HepG2 (cell line): ENCODE results near the gene TARS3. TPM values are rescaled to one million over a fixed set of nuclear protein-coding genes. Genes with fewer than 3 reads are reported as not detected.

ENCODE experiments used
- ATAC-seq: fragments of 200-7000 bp; cut with Tn5 transposase; 3 replicates; pipeline ENCODE4 v1.9.1; 2020; ENCODE audit warnings: mild to moderate bottlenecking, moderate library complexity
- BruUV-seq: library from RNA; stranded (reverse); fragments of 400-500 nt; replicated peaks from 2 replicates; lab custom pipeline; 2021; lab: Mats Ljungman, UMichigan
- CTCF ChIA-PET: fragments of 300-600 bp; formaldehyde crosslinking; extraction: SDS; loops from one replicate; lab custom pipeline; 2021; ENCODE audit warnings: low total read pairs, inconsistent platforms, low intra/inter-chr PET ratio; lab: Yijun Ruan, JAX
- POLR2A ChIA-PET: fragments of 350-600 bp; sonication (Branson Sonifier 250); formaldehyde crosslinking; loops from one replicate; lab custom pipeline; 2020; ENCODE audit warnings: antibody characterized with exemption, inconsistent platforms; lab: Yijun Ruan, JAX
- DNase-seq: peaks from one replicate; pipeline ENCODE4 v3.0.0-alpha.2; 2015; ENCODE audit warnings: low spot score
- FAIRE-seq: peaks from 3 replicates; lab custom pipeline; 2011; peaks lifted over from hg19 to GRCh38; lab: Jason Lieb, UNC
- H2AFZ ChIP-seq: one replicate; pipeline ENCODE4 v1.6.1; 2011; ENCODE audit warnings: low read length, inconsistent platforms
- H3K27ac ChIP-seq: fragments of 300-600 bp; 3 replicates; pipeline ENCODE4 v1.8.0; 2011; ENCODE audit warnings: mixed run types, mild to moderate bottlenecking, mixed read lengths, low read length, inconsistent platforms; ENCODE audit not compliant: insufficient read depth; ENCODE audit errors: extremely low read length
- H3K27me3 ChIP-seq, 2 experiments: fragments of 200-600 bp in 1 of 2; 2 replicates in 1 of 2; 3 replicates in 1 of 2; pipeline versions ENCODE4 v1.6.0 to v1.8.0; 2011; ENCODE audit warnings: low read length in 2 of 2, mild to moderate bottlenecking in 2 of 2, moderate library complexity in 2 of 2, inconsistent platforms in 1 of 2; ENCODE audit not compliant: insufficient read depth in 2 of 2, control insufficient read depth in 1 of 2
- H3K36me3 ChIP-seq, 2 experiments: fragments of 200-600 bp in 1 of 2; replicated peaks in 1 of 2; 2 replicates in 1 of 2; 3 replicates in 1 of 2; pipeline versions ENCODE4 v1.5.1 to v1.8.0; 2011; ENCODE audit warnings: low read length in 2 of 2, inconsistent platforms in 1 of 2; ENCODE audit not compliant: insufficient read depth in 2 of 2, control insufficient read depth in 1 of 2
- H3K4me1 ChIP-seq: 2 replicates; pipeline ENCODE4 v1.5.1; 2012; ENCODE audit warnings: low read length, inconsistent platforms; ENCODE audit not compliant: insufficient read depth
- H3K4me2 ChIP-seq: 2 replicates; pipeline ENCODE4 v1.6.0; 2011; ENCODE audit warnings: low read depth, low read length, inconsistent platforms
- H3K4me3 ChIP-seq, 3 experiments: fragments of 200-600 bp in 1 of 3; sonication (generic), shearing (Covaris generic) in 1 of 3; replicated peaks in 1 of 3; 2 replicates each; pipeline ENCODE4 v1.5.1; 2011 to 2016; ENCODE audit warnings: low read length in 3 of 3, inconsistent platforms in 2 of 3, low read depth in 2 of 3, mild to moderate bottlenecking in 2 of 3, control low read depth in 1 of 3, mixed read lengths in 1 of 3; ENCODE audit not compliant: insufficient read depth in 1 of 3
- H3K79me2 ChIP-seq: one replicate; pipeline ENCODE4 v1.6.1; 2011; ENCODE audit warnings: low read length, inconsistent platforms; ENCODE audit not compliant: insufficient read depth
- H3K9ac ChIP-seq: 2 replicates; pipeline ENCODE4 v1.6.0; 2011; ENCODE audit warnings: mild to moderate bottlenecking, low read depth, low read length, inconsistent platforms; ENCODE audit not compliant: insufficient read depth
- H3K9me3 ChIP-seq: 2 replicates; pipeline ENCODE4 v1.5.1; 2012; ENCODE audit warnings: mild to moderate bottlenecking, low read length
- H4K20me1 ChIP-seq: 2 replicates; pipeline ENCODE4 v1.6.0; 2011; ENCODE audit warnings: inconsistent platforms, mild to moderate bottlenecking, low read length, moderate library complexity; ENCODE audit not compliant: insufficient read depth
- ARNT ChIP-seq: fragments of 450-650 bp; IDR thresholded peaks from 2 replicates; pipeline ENCODE4 v1.6.1; 2017
- GMEB1 ChIP-seq: sonication (generic); formaldehyde crosslinking; IDR thresholded peaks from 2 replicates; pipeline ENCODE4 v1.5.1; 2020; ENCODE audit warnings: missing genetic modification reagents, mild to moderate bottlenecking, borderline replicate concordance
- HNF4G ChIP-seq, 2 experiments: sonication (generic) in 1 of 2; formaldehyde crosslinking in 1 of 2; IDR thresholded peaks; 2 replicates each; pipeline versions ENCODE4 v1.4.0 to v1.6.1; 2011 to 2020; ENCODE audit warnings: borderline replicate concordance in 2 of 2, low read depth in 2 of 2, mild to moderate bottlenecking in 2 of 2, low read length in 1 of 2, missing genetic modification reagents in 1 of 2, moderate library complexity in 1 of 2
- IKZF5 ChIP-seq: IDR thresholded peaks from 2 replicates; pipeline ENCODE4 v1.6.1; 2018; ENCODE audit warnings: missing genetic modification reagents, mild to moderate bottlenecking, missing compliant biosample characterization
- ISL2 ChIP-seq: sonication (generic); formaldehyde crosslinking; IDR thresholded peaks from 2 replicates; pipeline ENCODE4 v1.5.0; 2020; ENCODE audit warnings: missing genetic modification reagents
- MXD1 ChIP-seq: sonication (generic); formaldehyde crosslinking; IDR thresholded peaks from 2 replicates; pipeline ENCODE4 v1.4.0; 2020; ENCODE audit warnings: mild to moderate bottlenecking, missing genetic modification reagents
- SIX1 ChIP-seq: sonication (generic); formaldehyde crosslinking; IDR thresholded peaks from 2 replicates; pipeline ENCODE4 v1.4.0; 2020; ENCODE audit warnings: missing genetic modification reagents, borderline replicate concordance
- SSRP1 ChIP-seq: IDR thresholded peaks from 2 replicates; pipeline ENCODE4 v1.6.1; 2016; ENCODE audit warnings: control low read depth
- SYNCRIP ChIP-seq: fragments of 200-400 bp; formaldehyde crosslinking; IDR thresholded peaks from 2 replicates; pipeline ENCODE4 v1.6.1; 2018; ENCODE audit warnings: mild to moderate bottlenecking, low read depth, low read length; ENCODE audit not compliant: insufficient read depth
- TBX3 ChIP-seq: fragments of 450-650 bp; IDR thresholded peaks from 2 replicates; pipeline ENCODE4 v1.6.1; 2017; ENCODE audit warnings: antibody characterized with exemption, mild to moderate bottlenecking, inconsistent platforms, borderline replicate concordance
- ZBED4 ChIP-seq: sonication (generic); formaldehyde crosslinking; IDR thresholded peaks from 2 replicates; pipeline ENCODE4 v1.4.0; 2020; ENCODE audit warnings: missing genetic modification reagents, borderline replicate concordance
- ZNF253 ChIP-seq: sonication (generic); formaldehyde crosslinking; IDR thresholded peaks from 2 replicates; pipeline ENCODE4 v1.8.0; 2022; ENCODE audit warnings: mild to moderate bottlenecking, missing genetic modification reagents, borderline replicate concordance
- ZNF850 ChIP-seq: sonication (generic); formaldehyde crosslinking; conservative IDR thresholded peaks from 2 replicates; pipeline ENCODE4 v1.9.0; 2021; ENCODE audit warnings: mild to moderate bottlenecking, missing genetic modification reagents
- WGBS: methylation state at CpG from one replicate; pipeline ENCODE4 v1.1.6; 2017; ENCODE audit warnings: low lambda C conversion rate; 5-methylcytosine and 5-hydroxymethylcytosine counted together
- in situ Hi-C: cut with HindIII; loops from 2 replicates; pipeline ENCODE4 v1.10.0; 2017; ENCODE audit warnings: low pct_unique_long_range_greater_than_20kb; ENCODE audit not compliant: extremely low pct_ligation_motif_present
- intact Hi-C: fragments of 100-400 bp; cut with micrococcal nuclease; formaldehyde crosslinking; loops from one replicate; pipeline ENCODE4 v1.10.0; 2022; ENCODE audit not compliant: unreplicated experiment
- polyA plus RNA-seq, 8 experiments: library from polyadenylated mRNA; depleted of rRNA in 3 of 8; stranded (reverse) in 7 of 8; unstranded in 1 of 8; fragments of >200 nt; fragmentation: Illumina TruSeq in 4 of 8; extraction: Trizol in 4 of 8; gene quantifications; 2 replicates each; pipeline versions ENCODE4 v1.2.1 to v1.2.3, GENCODE V29; 2011 to 2016; ENCODE audit warnings: low read depth in 4 of 8, missing spikeins in 1 of 8, mixed read lengths in 1 of 8; ENCODE audit not compliant: insufficient read depth in 1 of 8
- total RNA-seq, 5 experiments: library from RNA; depleted of rRNA; stranded (reverse); fragments of >200 nt; fragmentation: Illumina TruSeq; extraction: Trizol; gene quantifications; 2 replicates each; pipeline ENCODE4 v1.2.3, GENCODE V29; 2016; ENCODE audit warnings: low read depth in 1 of 5

TARS3 gene
- total and polyA plus RNA-seq, 2 of the 13 experiments (the other 11 are each of a cell fraction or from before 2014, with no cell fraction given) = 4.1 to 11.7 TPM

- TF ChIP-seq IKZF5 (CRISPR knock-in tag) = no peak
- no peak for TF ChIP-seq ZBED4 (CRISPR knock-in tag)
- TF ChIP-seq SSRP1 (CRISPR knock-in tag) = no peak
- TF ChIP-seq, all 625 proteins: peak for 0
Measured at GRCh38 chr15:101698314-101698713, 26.0 kb downstream of the TARS3 start (continued).

- POLR2A ChIA-PET = no interaction called here
- Histone ChIP-seq H3K9me3 (no peaks in the 10 kb centered on the region), H3K36me3 (peaks cover 9 to 55% of the 10 kb centered on the region in 2 experiments; a peak in 4 of 5 replicates), H2AFZ (no peak overlapping the region), H3K4me3 (no peak overlapping the region), H3K79me2 (no peaks in the 10 kb centered on the region), H3K27me3 (no peaks in the 10 kb centered on the region), H3K27ac (no peak overlapping the region), H3K4me2 (no peak overlapping the region), H3K9ac (no peak overlapping the region), H4K20me1 (no peaks in the 10 kb centered on the region), H3K4me1 (no peaks in the 10 kb centered on the region)
- DNase-seq = no peak
- BruUV-seq = no TSS peak
- in situ Hi-C loops (no loop called here), intact Hi-C loops (no loop called here)
- ATAC-seq = no peak
- CTCF ChIA-PET = no interaction called here
- WGBS = 95% methylated on average over 7 of the region's 7 CpGs
- no peak for FAIRE-seq
- no peak for TF ChIP-seq TBX3
- no peak for TF ChIP-seq ZNF850
- no peak for TF ChIP-seq HNF4G (IDR thresholded peaks at IDR 0.05; ENCODE audit: borderline replicate concordance, low read depth, low read length)
- no peak for TF ChIP-seq HNF4G (CRISPR knock-in tag; IDR thresholded peaks at IDR 0.05; ENCODE audit: borderline replicate concordance, low read depth)
- TF ChIP-seq MXD1 = no peak
- TF ChIP-seq GMEB1 (CRISPR knock-in tag) = no peak
- TF ChIP-seq ZNF253 (CRISPR knock-in tag) = no peak
- TF ChIP-seq ARNT = no peak
- TF ChIP-seq ISL2 (CRISPR knock-in tag) = no peak
- TF ChIP-seq SIX1 (CRISPR knock-in tag) = no peak
- TF ChIP-seq SYNCRIP = no peak
Measured at GRCh38 chr15:101697488-101697887, 26.8 kb downstream of the TARS3 start.
